Measurements from ENCODE around the gene MMRN2. TPM values are rescaled to one million over a fixed set of nuclear protein-coding genes. Genes with fewer than 3 reads are reported as not detected.

Gene MMRN2
- total and polyA plus RNA-seq, 9 donors, result 11.3 to 44.6 (median 19.2) TPM

DNA sequence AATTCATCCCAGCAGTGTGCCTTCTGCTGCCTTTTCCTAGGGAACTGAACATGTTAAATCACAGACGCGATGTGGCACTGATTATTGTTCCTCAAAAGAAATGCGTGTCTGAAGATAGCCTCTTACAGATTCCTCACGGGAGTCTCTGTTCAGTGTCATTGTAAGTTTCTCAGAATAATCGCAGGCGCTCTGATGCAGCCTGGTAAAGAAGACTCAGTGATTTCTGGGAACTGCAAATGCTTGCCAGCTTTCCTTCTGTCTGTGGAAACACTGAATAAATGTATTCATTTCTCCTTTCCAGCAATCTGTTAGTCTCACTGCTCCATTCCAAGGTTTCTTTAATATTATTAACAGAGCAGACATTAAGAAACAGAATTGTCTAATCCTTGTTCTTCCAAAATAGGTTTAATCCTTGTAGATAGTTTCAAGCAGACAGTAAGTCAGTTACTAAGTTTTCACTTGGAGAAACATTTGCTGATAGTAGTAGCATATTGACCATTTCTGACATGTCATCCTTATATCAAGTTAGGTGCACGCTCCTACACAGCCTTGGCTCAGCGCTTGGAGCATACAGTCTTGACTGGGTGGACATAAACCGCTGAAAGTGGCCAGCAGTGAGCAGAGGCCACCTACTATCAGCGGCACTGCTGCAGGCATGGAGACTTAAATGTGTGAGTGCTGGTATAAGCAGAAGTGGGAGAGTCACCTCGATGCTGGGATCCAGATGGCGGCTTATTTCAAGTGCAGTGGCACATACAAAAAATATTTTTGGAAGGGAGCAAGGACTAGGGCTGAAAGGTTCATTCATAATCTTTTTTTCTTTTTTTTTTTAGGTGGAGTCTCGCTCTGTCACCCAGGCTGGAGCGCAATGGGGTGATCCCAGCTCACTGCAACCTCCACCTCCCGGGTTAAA lies 27.7 kb downstream of the MMRN2 start:
- Histone ChIP-seq H3K27me3 (no peaks in the 10 kb centered on the region), H3K36me3 (no peaks in the 10 kb centered on the region), H3K4me3 (no peak overlapping the region), H3K4me1 (ENCODE audit: insufficient read depth) (no peaks in the 10 kb centered on the region), H3K27ac (no peak overlapping the region), H3K9me3 (no peaks in the 10 kb centered on the region)
- no peak for DNase-seq
- intact Hi-C loops (cut with DNase I), result loop anchor here in 1 of 4 donors (10.0 kb wide), 1 partner anchor 165 kb away; the partner anchor contains the start of genes GLUD1 and SHLD2
- 80 to 82% (median 81%) methylated on average over 15 of the region's 15 CpGs for WGBS, 3 donors
- TF ChIP-seq CTCF (IDR thresholded peaks at IDR 0.05) (no peak), EP300 (IDR thresholded peaks at IDR 0.05) (no peak), POLR2A (IDR thresholded peaks at IDR 0.05) (no peak)

DNA sequence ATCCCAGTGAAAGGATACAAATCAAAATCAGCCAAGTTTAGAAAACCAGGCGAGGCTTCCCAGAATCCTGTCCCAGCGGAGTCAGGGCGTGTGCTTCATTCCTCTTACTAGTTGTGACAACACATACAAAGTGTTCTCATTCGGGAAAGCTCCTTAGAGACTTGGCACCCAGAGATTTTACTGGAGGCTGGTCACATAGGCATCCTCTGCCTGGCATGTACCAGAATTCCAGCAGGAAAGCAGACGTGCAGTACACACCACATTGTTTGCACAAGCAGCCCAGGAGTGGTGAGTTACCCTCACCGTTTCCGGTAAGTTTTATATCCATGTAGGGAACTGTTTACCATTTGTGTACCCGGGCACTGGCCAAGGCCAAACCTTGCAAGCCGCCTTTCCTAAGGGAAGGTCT lies 34.9 kb downstream of the MMRN2 start:
- intact Hi-C loops (cut with DNase I), result no loop called here
- H3K4me1 ChIP-seq (ENCODE audit: insufficient read depth), result peaks cover 8% of the 10 kb centered on the region
- H3K27ac ChIP-seq, result peak overlapping the region in 1 of 2 donors; percentile 57
- H3K4me3 ChIP-seq, result no peak overlapping the region
- 36 to 55% (median 44%) methylated on average over 9 of the region's 9 CpGs for WGBS, 3 donors
- peak in 1 of 5 donors; percentile 64 for DNase-seq
- no peaks in the 10 kb centered on the region for H3K36me3 ChIP-seq
- TF ChIP-seq CTCF (IDR thresholded peaks at IDR 0.05), result no peak
- no peak for TF ChIP-seq POLR2A (IDR thresholded peaks at IDR 0.05)
- TF ChIP-seq EP300 (IDR thresholded peaks at IDR 0.05), result no peak
- no peaks in the 10 kb centered on the region for H3K9me3 ChIP-seq
- no peaks in the 10 kb centered on the region for H3K27me3 ChIP-seq

GRCh38 chr10:86918022-86918471 lies 39.4 kb downstream of the MMRN2 start:
- Histone ChIP-seq H3K27ac (no peak overlapping the region), H3K4me1 (ENCODE audit: insufficient read depth) (peaks cover 5% of the 10 kb centered on the region), H3K4me3 (no peak overlapping the region), H3K27me3 (no peaks in the 10 kb centered on the region), H3K9me3 (no peaks in the 10 kb centered on the region), H3K36me3 (no peaks in the 10 kb centered on the region)
- intact Hi-C loops (cut with DNase I), result no loop called here
- 64 to 75% (median 75%) methylated on average over 5 of the region's 5 CpGs for WGBS, 3 donors
- TF ChIP-seq CTCF (IDR thresholded peaks at IDR 0.05), result no peak
- no peak for TF ChIP-seq EP300 (IDR thresholded peaks at IDR 0.05)
- no peak for TF ChIP-seq POLR2A (IDR thresholded peaks at IDR 0.05)
- no peak for DNase-seq

DNA sequence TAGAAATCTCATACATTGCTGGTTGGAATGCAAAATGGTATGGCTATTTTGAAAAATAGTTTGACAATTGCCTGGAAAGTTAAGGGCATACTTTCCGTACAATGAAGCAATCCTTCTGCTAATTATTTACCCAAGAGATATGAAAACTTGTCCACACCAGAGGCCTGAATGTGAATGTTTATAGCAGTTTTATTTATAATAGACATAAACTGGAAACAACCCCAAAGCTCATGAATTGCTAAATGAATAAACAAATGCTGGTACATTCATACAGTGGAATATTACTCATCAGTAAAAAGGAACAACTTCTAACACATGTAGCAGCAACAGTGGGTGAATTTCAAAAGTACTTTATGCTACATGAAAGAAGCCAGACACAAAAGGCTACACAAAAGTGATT lies 42.7 kb downstream of the MMRN2 start:
- 82 to 90% (median 87%) methylated on average over 1 of the region's 1 CpG for WGBS, 3 donors
- H3K36me3 ChIP-seq, result no peaks in the 10 kb centered on the region

More for the DNA sequence above, 42.7 kb downstream of the MMRN2 start:
- no peaks in the 10 kb centered on the region for H3K9me3 ChIP-seq
- TF ChIP-seq POLR2A (IDR thresholded peaks at IDR 0.05), result no peak
- no peak for TF ChIP-seq EP300 (IDR thresholded peaks at IDR 0.05)
- no peak for TF ChIP-seq CTCF (IDR thresholded peaks at IDR 0.05)
- H3K27ac ChIP-seq, result no peak overlapping the region
- no peak overlapping the region for H3K4me3 ChIP-seq
- no peak for DNase-seq
- H3K27me3 ChIP-seq, result no peaks in the 10 kb centered on the region
- no peaks in the 10 kb centered on the region for H3K4me1 ChIP-seq (ENCODE audit: insufficient read depth)
- intact Hi-C loops (cut with DNase I), result no loop called here
